ENCODE data around the gene LEFTY1. TPM values are rescaled to one million over a fixed set of nuclear protein-coding genes. Genes with fewer than 3 reads are reported as not detected.

Gene LEFTY1
- total and polyA plus RNA-seq, 2 donors (not counting 3 experiments of a cell fraction or from before 2014, with no cell fraction given) = not detected

DNA sequence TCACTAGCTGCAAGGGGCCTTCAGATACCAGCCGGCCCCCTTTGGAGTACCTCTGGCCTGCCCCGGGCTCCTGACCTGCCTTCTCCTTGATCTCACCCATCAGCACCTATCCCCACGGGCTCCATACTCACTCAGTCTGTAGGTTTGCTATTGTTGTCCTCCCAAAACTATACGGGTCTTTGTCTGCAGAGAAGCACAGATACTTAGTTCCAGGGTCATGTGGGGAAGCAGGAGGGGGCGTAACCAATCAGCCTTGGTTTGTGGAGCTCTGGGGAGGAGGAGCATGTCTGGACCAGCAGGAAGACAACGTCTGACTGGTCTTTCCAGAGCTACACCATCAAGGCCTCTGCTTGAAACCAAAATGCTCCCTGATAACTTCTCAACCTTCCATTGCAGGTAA lies 22.0 kb downstream of the LEFTY1 start:
- ChIA-PET CTCF (no interaction called here), POLR2A (no interaction called here)
- intact Hi-C loops (cut with micrococcal nuclease) (loop anchor here (5.0 kb wide), 1 partner anchor 110 kb away; no protein-coding TSS in a partner anchor), dilution Hi-C loops (cut with MboI; ENCODE audit: extremely low pct_ligation_motif_present, low sequenced_read_pairs) (no loop called here)
- no peaks in the 10 kb centered on the region for H4K20me1 ChIP-seq (replicated peaks; ENCODE audit: control insufficient read depth, extremely low read depth, insufficient read depth, low read length)
- peaks cover 2 to 12% of the 10 kb centered on the region in 2 experiments for H3K36me3 ChIP-seq (ENCODE audit: control insufficient read depth in 2 of 2, extremely low read depth in 1 of 2, insufficient read depth in 2 of 2, low read length in 2 of 2)
- FAIRE-seq (peak; percentile 38), DNase-seq (ENCODE audit: low read depth, low spot score) (no peak)
- no peak overlapping the region for H2AFZ ChIP-seq (ENCODE audit: low read depth, low read length)
- H3K27me3 ChIP-seq (ENCODE audit: control insufficient read depth in 2 of 2, insufficient read depth in 2 of 2, low read length in 2 of 2) = no peaks in the 10 kb centered on the region
- no peak overlapping the region for H3K27ac ChIP-seq (ENCODE audit: insufficient read depth, low read depth, low read length)
- H3K4me3 ChIP-seq (replicated peaks in 1 of 3; ENCODE audit: insufficient read depth in 1 of 3, low read depth in 1 of 3, low read length in 3 of 3) = no peak overlapping the region
- no peak overlapping the region for H3K9ac ChIP-seq (replicated peaks; ENCODE audit: extremely low read depth, insufficient read depth, low read length)
- no peaks in the 10 kb centered on the region for H3K79me2 ChIP-seq (ENCODE audit: control insufficient read depth, insufficient read depth, low read length)
- no peak overlapping the region for H3K4me2 ChIP-seq (ENCODE audit: insufficient read depth, low read length)
- H3K9me1 ChIP-seq (replicated peaks; ENCODE audit: control insufficient read depth, extremely low read depth, insufficient read depth, low read length) = no peaks in the 10 kb centered on the region
- BruUV-seq (replicated peaks) = no TSS peak
- TF ChIP-seq, protein P1, sequence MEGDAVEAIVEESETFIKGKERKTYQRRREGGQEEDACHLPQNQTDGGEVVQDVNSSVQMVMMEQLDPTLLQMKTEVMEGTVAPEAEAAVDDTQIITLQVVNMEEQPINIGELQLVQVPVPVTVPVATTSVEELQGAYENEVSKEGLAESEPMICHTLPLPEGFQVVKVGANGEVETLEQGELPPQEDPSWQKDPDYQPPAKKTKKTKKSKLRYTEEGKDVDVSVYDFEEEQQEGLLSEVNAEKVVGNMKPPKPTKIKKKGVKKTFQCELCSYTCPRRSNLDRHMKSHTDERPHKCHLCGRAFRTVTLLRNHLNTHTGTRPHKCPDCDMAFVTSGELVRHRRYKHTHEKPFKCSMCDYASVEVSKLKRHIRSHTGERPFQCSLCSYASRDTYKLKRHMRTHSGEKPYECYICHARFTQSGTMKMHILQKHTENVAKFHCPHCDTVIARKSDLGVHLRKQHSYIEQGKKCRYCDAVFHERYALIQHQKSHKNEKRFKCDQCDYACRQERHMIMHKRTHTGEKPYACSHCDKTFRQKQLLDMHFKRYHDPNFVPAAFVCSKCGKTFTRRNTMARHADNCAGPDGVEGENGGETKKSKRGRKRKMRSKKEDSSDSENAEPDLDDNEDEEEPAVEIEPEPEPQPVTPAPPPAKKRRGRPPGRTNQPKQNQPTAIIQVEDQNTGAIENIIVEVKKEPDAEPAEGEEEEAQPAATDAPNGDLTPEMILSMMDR (IDR thresholded peaks at IDR 0.05; ENCODE audit: extremely low read depth in 1 of 2, insufficient read depth in 1 of 2, low read depth in 1 of 2, low read length in 2 of 2) = no peak
- no peak for TF ChIP-seq MAX (IDR thresholded peaks at IDR 0.05; ENCODE audit: insufficient read depth, insufficient read length)
- no peak for TF ChIP-seq POLR2A (IDR thresholded peaks at IDR 0.05; ENCODE audit: low read depth, low read length)
- no peak for TF ChIP-seq GATA2 (IDR thresholded peaks at IDR 0.05; ENCODE audit: insufficient read depth, insufficient read length, low read depth, low read length)
- TF ChIP-seq FOS (IDR thresholded peaks at IDR 0.05; ENCODE audit: borderline replicate concordance, insufficient read depth, low read length) = no peak
- no peaks in the 10 kb centered on the region for H3K9me3 ChIP-seq (replicated peaks; ENCODE audit: control insufficient read depth, insufficient read depth, low read length)
- H3K4me1 ChIP-seq (ENCODE audit: control insufficient read depth, extremely low read depth, insufficient read depth, low read length) = peaks cover 12% of the 10 kb centered on the region
